Thymus (tissue), 11 donors: ENCODE measurements around the gene ACSL6. TPM values are rescaled to one million over a fixed set of nuclear protein-coding genes. Genes with fewer than 3 reads are reported as not detected.
A peak's percentile ranks its signal among the peaks of the same experiment; 100 is the strongest.

Source experiments
- DNase-seq, 9 donors: peaks; one replicate each; pipeline ENCODE4 v3.0.0-alpha.2; 2013; ENCODE audit warnings: low spot score in 9 of 9, low read depth in 6 of 9, missing footprints in 1 of 9
- H3K27ac ChIP-seq, 2 donors: one replicate each; pipeline ENCODE4 v1.5.1; 2013; ENCODE audit warnings: control low read depth in 1 of 2, low read depth in 1 of 2, low read length in 1 of 2, mild to moderate bottlenecking in 1 of 2, moderate library complexity in 1 of 2
- H3K27me3 ChIP-seq, 2 donors: one replicate each; pipeline ENCODE4 v1.5.1; 2013; ENCODE audit warnings: low read length in 1 of 2; ENCODE audit not compliant: control insufficient read depth in 2 of 2, insufficient read depth in 1 of 2
- H3K36me3 ChIP-seq, 2 donors: one replicate each; pipeline ENCODE4 v1.5.1; 2013; ENCODE audit warnings: low read length in 1 of 2, mild to moderate bottlenecking in 1 of 2, moderate library complexity in 1 of 2; ENCODE audit not compliant: control insufficient read depth in 2 of 2, insufficient read depth in 2 of 2
- H3K4me1 ChIP-seq, 2 donors: one replicate each; pipeline ENCODE4 v1.5.1; 2013; ENCODE audit warnings: low read length in 2 of 2; ENCODE audit not compliant: control insufficient read depth in 2 of 2, insufficient read depth in 2 of 2
- H3K4me3 ChIP-seq, 2 donors: one replicate each; pipeline ENCODE4 v1.5.1; 2013; ENCODE audit warnings: low read length in 2 of 2, control low read depth in 1 of 2, mild to moderate bottlenecking in 1 of 2
- H3K9me3 ChIP-seq, 2 donors: one replicate each; pipeline ENCODE4 v1.5.1; 2013; ENCODE audit warnings: low read length in 1 of 2, mild to moderate bottlenecking in 1 of 2; ENCODE audit not compliant: control insufficient read depth in 2 of 2, insufficient read depth in 1 of 2
- WGBS: extraction: QIAGEN DNeasy Blood & Tissue Kit; methylation state at CpG from one replicate; pipeline ENCODE4 v1.1.7; 2013; 5-methylcytosine and 5-hydroxymethylcytosine counted together
- polyA plus RNA-seq: library from polyadenylated mRNA; stranded (reverse); fragments of 200-250 nt; gene quantifications from one replicate; pipeline ENCODE4 v1.2.3, GENCODE V29; 2013
- total RNA-seq: library from RNA; stranded (reverse); fragments of 120-200 nt; gene quantifications from one replicate; pipeline ENCODE4 v1.2.4, GENCODE V29; 2013
- donor health status: healthy.

Gene ACSL6
- total and polyA plus RNA-seq, 2 donors: 1.3 to 1.7 TPM

- WGBS: 91% methylated on average over 6 of the region's 6 CpGs
- no peaks in the 10 kb centered on the region for H3K36me3 ChIP-seq
- H3K27ac ChIP-seq: no peak overlapping the region
- no peak overlapping the region for H3K4me3 ChIP-seq
- H3K4me1 ChIP-seq: peaks cover 18 to 19% of the 10 kb centered on the region in 2 donors
- no peak for DNase-seq
- no peaks in the 10 kb centered on the region for H3K9me3 ChIP-seq
- peaks cover 0 to 7% of the 10 kb centered on the region in 2 donors for H3K27me3 ChIP-seq
These were observed 9.3 kb upstream of the ACSL6 start for GRCh38 chr5:132020568-132021339.

- Histone ChIP-seq H3K27me3 (peaks cover 0 to 7% of the 10 kb centered on the region in 2 donors), H3K27ac (no peak overlapping the region), H3K36me3 (no peaks in the 10 kb centered on the region), H3K4me3 (no peak overlapping the region), H3K9me3 (no peaks in the 10 kb centered on the region), H3K4me1 (peaks cover 18 to 19% of the 10 kb centered on the region in 2 donors)
- DNase-seq: peak in 2 of 9 donors; percentile 41 to 61
- WGBS: 31% methylated on average over 6 of the region's 6 CpGs
These were observed 8.5 kb upstream of the ACSL6 start for GRCh38 chr5:132019857-132020555.

GRCh38 chr5:132019337-132019736, 7.9 kb upstream of the ACSL6 start:
- H3K4me3 ChIP-seq: no peak overlapping the region

GRCh38 chr5:132017738-132018625, 6.5 kb upstream of the ACSL6 start:
- Histone ChIP-seq H3K27me3 (peaks cover 0 to 16% of the 10 kb centered on the region in 2 donors), H3K4me3 (no peak overlapping the region), H3K4me1 (peaks cover 18 to 19% of the 10 kb centered on the region in 2 donors), H3K36me3 (no peaks in the 10 kb centered on the region), H3K9me3 (no peaks in the 10 kb centered on the region), H3K27ac (no peak overlapping the region)
- no peak for DNase-seq
- 26% methylated on average over 10 of the region's 10 CpGs for WGBS

More at GRCh38 chr5:132019337-132019736, 7.9 kb upstream of the ACSL6 start:
- H3K36me3 ChIP-seq: no peaks in the 10 kb centered on the region
- H3K9me3 ChIP-seq: no peaks in the 10 kb centered on the region
- peaks cover 0 to 7% of the 10 kb centered on the region in 2 donors for H3K27me3 ChIP-seq
- H3K4me1 ChIP-seq: peaks cover 18 to 19% of the 10 kb centered on the region in 2 donors
- no peak overlapping the region for H3K27ac ChIP-seq
- no peak for DNase-seq

- H3K4me3 ChIP-seq: no peak overlapping the region
- DNase-seq: no peak
- H3K27me3 ChIP-seq: peaks cover 0 to 23% of the 10 kb centered on the region in 2 donors
- H3K4me1 ChIP-seq: peaks cover 19% of the 10 kb centered on the region in 2 donors
- no peaks in the 10 kb centered on the region for H3K36me3 ChIP-seq
- H3K9me3 ChIP-seq: no peaks in the 10 kb centered on the region
- H3K27ac ChIP-seq: no peak overlapping the region
- WGBS: 22% methylated on average over 4 of the region's 4 CpGs
These were observed 5.9 kb upstream of the ACSL6 start for GRCh38 chr5:132017316-132017715.

GRCh38 chr5:132016721-132017250, 5.3 kb upstream of the ACSL6 start:
- DNase-seq: no peak
- H3K36me3 ChIP-seq: no peaks in the 10 kb centered on the region
- no peak overlapping the region for H3K4me3 ChIP-seq
- peaks cover 22 to 25% of the 10 kb centered on the region in 2 donors for H3K4me1 ChIP-seq
- 91% methylated on average over 3 of the region's 3 CpGs for WGBS
- H3K27me3 ChIP-seq: peaks cover 3 to 28% of the 10 kb centered on the region in 2 donors
- H3K9me3 ChIP-seq: no peaks in the 10 kb centered on the region
- no peak overlapping the region for H3K27ac ChIP-seq

GRCh38 chr5:132013711-132014110, 2.3 kb upstream of the ACSL6 start:
- Histone ChIP-seq H3K27me3 (peaks cover 5 to 52% of the 10 kb centered on the region in 2 donors), H3K27ac (no peak overlapping the region), H3K4me3 (no peak overlapping the region), H3K9me3 (no peaks in the 10 kb centered on the region), H3K36me3 (no peaks in the 10 kb centered on the region), H3K4me1 (peaks cover 28 to 40% of the 10 kb centered on the region in 2 donors)
- WGBS: 95% methylated on average over 2 of the region's 2 CpGs
- DNase-seq: no peak

GRCh38 chr5:132013006-132013689, 1.7 kb upstream of the ACSL6 start:
- Histone ChIP-seq H3K4me1 (peaks cover 28 to 42% of the 10 kb centered on the region in 2 donors), H3K4me3 (no peak overlapping the region), H3K9me3 (no peaks in the 10 kb centered on the region), H3K27ac (no peak overlapping the region), H3K36me3 (no peaks in the 10 kb centered on the region), H3K27me3 (peaks cover 5 to 51% of the 10 kb centered on the region in 2 donors)
- 96% methylated on average over 5 of the region's 5 CpGs for WGBS
- DNase-seq: no peak
